Activated T-cell treated with anti-CD3 and anti-CD28 coated beads for 4 hours (primary cell): Measurements from ENCODE around the gene ANAPC16.
"Not testable (repeated sequence)": the region's sequence is repeated elsewhere in the genome, so short reads cannot be mapped to it uniquely, and the experiment has no call there.

Experiments used
- DNase-seq: peaks from one replicate; pipeline ENCODE4 v3.0.0-alpha.2; 2020

ANAPC16 gene

DNA sequence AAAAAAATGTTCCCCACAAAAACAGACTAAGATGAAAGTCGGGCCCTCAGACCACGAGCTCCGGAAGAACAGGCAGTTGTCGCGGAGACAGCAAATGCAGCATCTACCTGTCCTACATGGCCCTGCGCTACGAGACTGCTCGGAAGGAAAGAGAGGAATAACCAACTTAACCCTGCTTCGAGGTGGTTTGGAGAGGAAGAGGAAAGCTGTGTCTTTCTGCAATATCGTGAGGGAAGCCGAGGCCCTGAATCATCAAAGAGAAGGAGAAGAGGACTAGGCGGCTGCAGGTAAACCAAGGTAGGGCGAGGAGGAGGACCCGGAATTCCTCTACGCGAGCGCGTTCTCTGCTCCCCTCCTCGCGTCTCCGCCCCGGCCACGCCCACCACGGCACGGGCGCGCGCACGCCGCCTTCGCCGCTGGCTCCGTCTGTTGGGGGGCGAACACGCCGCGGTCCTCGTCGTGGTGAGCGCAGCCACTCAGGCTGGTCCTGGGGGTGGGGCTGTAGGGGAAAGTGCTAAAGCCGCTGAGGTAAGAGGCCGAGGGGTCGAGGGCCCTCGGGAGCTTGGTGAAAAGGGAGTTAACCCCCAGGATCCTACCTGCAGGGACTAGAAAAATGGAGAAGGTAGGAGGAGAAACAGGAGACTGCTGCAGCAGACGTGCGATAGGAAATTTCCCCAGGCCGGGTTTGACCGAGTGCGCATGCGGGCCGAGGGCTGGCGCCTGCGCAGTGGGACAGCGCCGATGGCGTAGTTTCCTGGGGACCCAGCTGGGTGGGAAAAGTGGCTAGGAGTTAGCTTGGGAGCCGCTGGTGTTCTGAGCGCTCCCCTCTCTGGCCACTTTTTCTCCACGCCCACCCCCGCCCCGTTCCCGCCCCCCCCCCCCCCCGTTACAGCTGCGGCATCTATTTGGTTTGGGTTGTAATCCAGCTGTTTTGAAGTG is at the start of gene ANAPC16, which contains the start of gene ASCC1:
ANAPC16 (plus strand) TSS at position 402 of the 939 bp plus-strand sequence. CDS start 7,903 bp downstream, outside the sequence.
ASCC1 (minus strand) TSS at position 666 of the 939 bp plus-strand sequence. CDS start 2,978 bp downstream, outside the sequence.
- peak; percentile 92 for DNase-seq

DNA sequence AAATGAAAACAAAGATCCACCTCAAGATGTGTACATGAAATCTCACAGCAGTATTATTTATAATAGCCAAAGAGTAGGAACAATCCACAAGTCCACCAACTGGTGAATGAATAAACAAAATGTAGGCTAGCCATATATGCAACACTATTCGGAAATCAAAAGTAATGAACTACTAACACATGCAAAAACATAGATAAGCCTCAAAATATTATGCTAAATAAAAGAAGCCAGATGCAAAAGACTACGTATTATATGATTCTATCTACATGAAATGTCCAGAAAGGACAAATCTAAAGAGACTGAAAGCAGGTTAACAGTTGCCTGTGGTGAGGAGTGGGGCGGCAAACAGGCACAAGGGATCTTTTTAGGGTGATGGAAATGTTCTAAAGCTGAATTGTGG is 48.7 kb upstream of the ANAPC16 start:
- no peak for DNase-seq

DNA sequence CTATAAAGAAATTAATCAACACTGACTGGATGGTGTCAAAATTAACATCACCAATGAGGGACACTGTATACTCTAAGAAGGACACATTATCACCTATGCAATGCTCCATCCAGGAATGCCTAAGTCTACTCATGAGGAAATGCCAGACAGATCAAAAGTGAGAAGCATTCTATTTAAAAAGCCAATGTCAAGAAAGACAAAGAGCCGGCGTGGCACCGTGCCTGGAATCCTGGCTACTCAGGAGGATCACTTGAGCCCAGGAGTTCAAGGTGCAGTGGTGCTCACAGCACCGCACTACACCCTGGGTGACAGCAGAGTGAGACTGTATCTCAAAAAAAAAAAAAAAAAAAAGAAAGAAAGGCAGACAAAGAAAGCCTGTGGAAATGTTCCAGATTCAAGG is 45.5 kb upstream of the ANAPC16 start:
- no peak for DNase-seq

DNA sequence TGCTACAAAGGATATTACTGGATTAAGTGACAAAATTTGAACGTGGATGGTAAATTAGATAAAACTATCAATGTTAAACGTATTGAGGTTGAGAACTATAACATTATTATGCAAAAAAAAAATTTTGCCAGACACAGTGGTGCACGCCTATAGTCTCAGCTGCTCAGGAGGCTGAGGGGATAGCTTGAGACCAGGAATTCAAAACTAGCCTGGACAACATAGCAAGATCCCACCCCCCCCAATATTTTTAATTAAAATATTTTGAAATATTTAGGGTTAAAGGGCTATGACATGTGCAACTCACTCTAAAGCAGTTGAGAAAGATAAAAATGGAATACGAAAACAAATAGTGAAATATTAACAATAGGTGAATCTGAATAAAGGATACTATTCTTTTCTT is 45.1 kb upstream of the ANAPC16 start:
- no peak for DNase-seq

DNA sequence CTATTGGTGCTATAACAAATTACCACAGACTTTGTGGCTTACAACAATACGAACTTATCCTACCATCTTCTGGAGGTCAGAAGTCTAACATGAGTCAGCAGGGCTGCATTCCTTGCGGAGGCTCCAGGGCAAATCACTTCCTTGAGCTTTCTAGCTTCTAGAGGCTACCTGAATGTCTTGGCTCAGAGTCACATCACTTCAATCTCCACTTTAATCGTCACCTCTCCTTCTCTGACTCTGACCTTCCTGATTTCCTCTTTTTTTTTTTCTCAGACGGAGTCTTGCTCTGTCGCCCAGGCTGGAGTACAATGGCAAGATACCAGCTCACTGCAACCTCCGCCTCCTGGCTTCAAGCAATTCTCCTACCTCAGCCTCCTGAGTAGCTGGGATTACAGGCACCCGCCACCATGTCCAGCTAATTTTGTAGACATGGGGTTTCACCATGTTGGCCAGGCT is 44.6 kb upstream of the ANAPC16 start:
- DNase-seq = no peak

DNA sequence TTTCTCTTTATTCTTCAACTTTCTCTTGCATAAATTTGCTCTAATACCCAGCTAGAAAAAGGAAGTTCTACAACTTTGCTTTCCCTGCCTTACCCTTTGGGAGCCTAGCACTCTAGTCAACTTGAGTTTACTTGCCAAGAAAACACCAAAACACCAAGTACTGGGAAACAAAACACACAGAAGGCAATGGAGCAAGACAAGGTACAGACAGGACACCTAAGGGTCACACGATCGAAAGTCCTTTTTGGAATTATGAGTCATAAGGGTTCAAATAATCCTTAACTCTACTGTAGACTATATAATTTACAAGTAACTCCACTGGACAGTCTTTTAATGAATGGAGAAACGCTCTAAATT is 42.6 kb upstream of the ANAPC16 start:
- no peak for DNase-seq

DNA sequence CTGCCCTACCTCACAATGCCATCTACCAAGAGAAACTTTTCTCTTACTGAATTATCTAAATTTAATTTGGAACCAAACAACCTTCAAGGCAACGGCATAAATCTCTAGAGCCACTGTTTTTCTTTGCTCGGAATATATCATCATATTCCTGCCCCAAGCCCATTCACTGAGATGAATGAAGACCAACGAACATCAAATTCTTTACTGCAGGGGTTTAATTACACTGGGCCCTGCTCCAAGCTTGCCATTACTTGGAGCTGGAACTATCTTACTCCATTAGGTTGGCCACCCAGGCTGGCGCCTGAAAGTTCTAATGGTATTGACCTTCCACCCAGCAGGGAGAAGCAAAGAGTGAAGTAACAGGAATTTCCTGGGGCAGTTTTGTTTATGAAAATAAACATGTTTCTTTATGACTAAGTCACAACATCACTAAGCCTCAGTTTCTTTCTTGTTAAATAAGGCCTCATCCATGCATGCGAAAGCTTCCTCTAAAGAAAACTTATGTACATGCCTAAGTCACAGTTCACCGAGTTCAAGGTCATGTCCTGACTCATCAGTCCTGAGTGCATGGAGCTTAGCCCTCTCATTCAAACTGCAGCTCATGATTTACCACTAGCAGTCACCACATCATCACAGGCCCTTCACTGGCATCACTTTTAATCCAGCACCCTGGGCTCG is 42.1 kb upstream of the ANAPC16 start:
- DNase-seq = no peak

DNA sequence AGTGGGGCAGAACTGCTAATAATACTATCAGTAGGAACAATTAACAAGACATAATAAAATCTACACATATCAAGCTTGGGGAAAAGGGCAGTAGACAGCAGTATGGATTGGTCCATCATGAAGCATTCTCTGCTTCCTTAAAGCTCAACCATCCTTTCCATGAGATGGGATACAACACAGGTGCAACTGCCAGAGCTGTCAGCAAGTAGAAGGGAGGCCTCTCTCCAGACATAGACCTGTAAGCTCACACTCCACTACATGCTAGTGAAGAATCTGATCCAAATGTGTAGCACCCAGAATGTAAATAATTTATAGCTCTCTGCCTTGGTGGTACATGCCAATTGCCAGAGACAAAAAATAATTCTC is 41.5 kb upstream of the ANAPC16 start:
- no peak for DNase-seq

DNA sequence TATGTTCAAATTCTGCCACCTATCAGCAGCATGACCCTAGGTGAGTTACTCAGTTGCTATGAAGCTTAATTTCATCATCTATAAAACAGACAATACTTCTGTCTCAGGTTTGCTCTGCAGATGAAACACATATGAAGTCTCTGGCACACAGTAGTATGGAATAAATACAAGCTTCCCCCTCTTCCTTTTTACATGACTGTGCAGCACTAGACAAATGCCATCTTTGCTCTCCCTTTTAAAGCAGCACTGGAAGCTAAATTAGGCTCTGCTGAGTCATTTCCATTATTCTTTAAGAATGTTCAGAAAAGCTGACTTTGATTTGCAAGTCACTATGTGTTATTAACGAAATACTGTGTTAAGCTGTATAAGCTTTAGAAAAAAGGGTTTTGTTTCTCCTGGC is 40.7 kb upstream of the ANAPC16 start:
- no peak for DNase-seq

DNA sequence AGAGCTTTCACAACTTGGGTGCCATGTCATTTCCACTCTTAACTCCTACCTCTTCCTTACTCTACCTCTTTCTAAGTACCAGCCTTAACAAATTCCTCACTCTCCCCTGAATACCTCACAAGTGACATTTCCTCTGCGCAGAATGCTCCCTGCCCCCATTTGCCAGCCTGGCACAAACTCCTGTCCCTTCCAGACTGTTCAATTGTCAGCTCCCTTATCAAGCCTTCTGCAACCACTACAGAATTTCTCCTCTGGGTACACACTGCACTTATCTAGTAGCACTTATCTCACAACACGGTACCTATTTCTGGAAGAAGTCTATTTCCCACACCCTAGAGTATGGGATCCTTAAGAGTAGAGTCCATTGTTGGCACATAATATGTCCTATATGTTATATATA is 39.1 kb upstream of the ANAPC16 start:
- DNase-seq = no peak

DNA sequence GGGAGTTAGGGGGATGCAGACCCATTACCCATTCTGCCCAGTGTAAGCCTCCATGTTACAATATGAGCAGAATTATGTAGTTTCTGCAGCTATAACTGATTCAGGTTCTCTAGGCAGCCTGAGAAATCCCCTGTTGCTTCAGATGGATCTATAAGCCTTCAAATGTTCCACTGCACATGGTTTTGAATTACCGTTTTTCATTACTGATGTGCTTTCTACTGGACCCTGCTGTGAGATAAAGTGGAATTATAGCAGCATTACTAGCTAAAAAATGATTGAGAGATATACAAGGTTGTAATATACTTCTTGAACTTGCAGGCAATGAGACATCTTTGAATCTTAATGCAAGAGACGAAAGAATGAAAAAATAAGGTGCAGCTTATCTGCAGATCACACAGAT is 38.4 kb upstream of the ANAPC16 start:
- DNase-seq = no peak

DNA sequence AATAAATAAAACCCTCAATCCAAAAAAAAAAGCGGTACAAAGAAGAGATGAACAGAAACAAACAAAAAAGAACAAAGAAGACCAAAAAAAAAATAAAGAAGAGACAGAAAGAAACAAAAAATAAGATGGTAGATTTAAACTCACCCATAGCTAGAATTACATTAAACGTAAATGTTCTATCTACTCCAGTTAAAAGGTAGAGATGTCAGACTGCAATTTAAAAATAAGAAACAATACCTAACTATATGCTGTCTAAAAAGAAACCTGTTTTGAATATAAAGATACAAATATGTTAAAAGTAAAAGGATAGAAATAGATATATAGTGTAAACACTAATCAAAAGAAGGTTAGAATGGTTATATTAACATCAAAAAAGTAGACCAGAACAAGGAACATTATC is 31.7 kb upstream of the ANAPC16 start:
- DNase-seq = no peak

DNA sequence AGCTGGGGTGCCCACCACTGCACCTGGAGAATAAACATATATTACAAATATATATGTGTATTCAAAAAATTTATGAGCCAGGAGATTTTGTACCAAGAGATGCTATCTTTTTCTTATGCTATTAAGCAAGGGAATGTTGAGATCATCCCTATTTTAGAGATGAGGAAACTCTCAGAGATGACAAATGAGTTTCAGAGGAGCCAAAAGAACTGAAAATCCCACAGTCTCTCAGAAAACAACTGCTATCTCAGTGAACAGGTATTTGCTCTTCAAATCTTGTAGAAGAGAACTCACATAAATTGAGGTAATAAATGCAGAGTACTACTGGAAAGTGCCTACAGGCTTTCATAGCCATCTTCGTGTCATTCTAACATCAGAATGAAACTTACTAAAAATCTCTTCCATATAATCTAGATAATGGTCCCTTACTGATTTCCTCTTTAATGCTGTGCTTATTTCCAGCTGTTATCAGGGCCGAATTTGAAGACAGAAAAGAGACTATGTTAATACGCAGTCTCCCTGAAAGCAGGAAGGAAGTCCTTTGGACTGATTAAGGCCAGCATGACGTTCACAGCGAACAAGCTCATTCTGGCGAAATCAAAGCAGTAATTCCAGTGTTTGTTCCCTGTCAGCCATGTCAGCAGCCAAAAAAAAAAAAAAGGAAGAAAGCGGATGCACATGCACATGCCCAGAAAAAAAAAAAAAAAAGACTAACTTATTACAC is 29.4 kb upstream of the ANAPC16 start:
- no peak for DNase-seq

DNA sequence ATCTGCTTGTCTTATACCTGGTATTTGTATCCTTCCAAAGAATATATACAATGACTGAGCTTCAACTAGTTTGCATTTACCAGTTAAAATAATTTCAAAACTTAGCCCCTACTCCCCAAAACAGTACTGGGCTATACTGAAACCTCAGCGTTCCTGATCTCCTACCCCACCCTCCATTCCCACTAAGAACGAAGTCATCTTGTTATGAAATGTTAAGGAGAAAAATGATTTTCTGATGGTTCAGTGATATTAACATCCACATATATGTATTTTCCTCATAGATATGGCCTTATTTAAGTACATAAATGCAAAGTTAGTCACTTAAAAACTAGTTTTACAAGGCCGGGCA is 28.9 kb upstream of the ANAPC16 start:
- DNase-seq = no peak

DNA sequence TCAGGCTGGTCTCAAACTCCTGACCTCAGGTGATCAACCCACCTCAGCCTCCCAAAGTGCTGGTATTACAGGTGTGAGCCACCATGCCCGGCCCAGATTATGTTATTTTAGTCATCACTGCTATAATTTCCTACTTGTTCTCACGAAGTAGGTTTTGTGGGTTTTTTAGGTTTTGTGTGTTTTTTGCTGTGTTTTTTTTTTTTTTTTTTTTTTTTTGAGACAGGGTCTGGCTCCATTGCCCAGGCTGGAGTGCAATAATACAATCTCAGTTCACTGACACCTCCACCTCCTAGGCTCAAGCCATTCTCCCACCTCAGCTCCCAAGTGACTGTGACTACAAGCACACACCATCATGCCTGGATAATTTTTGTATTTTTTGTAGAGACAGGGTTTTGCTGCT is 20.9 kb upstream of the ANAPC16 start:
- no peak for DNase-seq

DNA sequence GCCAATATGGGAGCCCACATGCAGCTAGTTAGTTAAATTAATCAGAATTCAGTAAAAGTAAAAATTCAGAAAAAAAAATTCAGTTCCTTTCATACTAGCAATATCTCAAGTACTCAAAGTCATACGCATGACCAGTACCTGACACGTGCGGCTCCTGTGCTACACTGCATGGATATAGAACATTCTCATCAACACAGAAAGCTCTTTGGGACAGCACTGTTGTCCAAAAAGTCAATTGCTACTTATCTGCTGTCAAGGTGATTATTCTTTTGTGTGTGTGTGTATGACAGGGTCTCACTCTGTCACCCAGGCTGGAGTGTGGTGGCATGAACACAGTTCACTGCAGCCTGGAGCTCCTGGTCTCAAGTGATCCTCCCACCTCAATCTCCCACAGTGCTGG is 14.9 kb upstream of the ANAPC16 start:
- DNase-seq = no peak

DNA sequence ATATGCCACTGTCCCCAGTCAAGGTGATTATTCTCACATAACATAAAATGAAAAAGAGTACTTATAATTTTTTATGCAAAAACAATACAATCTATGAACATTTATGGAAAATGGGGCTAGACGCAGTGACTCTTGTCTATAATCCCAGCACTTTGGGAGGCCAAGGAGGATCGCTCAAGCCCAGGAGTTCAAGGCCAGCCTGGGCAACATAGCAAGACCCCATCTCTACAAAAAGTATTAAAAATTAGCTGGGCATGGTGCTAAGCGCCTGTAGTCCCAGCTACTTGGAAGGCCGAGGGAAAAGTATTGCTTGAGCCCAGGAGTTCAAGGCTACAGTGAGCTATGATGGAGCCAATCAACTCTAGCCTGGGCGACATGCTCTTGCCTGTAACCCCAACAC is 14.5 kb upstream of the ANAPC16 start:
- no peak for DNase-seq

DNA sequence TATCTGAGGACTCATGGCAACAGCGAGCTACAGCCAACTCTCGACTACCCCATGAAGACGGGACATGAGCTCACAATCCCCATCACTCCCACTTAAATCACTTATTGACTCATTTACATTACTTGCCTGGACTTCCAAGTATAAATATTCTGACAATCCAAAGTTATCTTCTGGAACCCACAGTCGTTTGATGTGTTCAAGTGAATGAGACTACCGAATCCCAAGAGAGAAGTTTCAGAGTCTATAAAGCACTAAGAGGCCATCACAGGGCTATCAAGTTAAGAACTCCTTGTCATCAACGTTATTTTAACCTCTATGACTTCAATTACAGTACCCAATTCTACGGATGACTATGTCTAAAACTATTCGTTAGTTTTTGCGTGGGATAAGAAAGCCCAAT is 11.5 kb upstream of the ANAPC16 start:
- DNase-seq = no peak

DNA sequence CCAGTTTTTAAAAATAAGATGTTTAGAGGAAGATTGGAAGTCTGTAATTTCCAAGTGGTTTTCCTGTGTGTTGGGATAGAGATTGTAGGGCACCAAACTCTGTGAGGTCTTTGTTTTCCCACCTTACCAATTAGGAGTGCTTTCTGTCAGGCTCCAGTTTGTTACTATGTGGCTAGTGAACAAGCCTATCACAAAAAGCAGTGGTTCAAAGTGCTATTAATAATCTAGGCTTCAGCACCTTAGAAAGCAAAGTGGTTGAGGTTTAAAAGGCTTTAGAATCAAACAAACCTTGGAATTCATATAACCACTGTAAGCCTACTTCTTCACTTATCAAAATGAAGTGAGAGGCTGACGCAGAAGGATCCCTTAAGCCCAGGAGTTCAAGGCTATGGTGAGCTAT is 11.1 kb upstream of the ANAPC16 start:
- DNase-seq = no peak

DNA sequence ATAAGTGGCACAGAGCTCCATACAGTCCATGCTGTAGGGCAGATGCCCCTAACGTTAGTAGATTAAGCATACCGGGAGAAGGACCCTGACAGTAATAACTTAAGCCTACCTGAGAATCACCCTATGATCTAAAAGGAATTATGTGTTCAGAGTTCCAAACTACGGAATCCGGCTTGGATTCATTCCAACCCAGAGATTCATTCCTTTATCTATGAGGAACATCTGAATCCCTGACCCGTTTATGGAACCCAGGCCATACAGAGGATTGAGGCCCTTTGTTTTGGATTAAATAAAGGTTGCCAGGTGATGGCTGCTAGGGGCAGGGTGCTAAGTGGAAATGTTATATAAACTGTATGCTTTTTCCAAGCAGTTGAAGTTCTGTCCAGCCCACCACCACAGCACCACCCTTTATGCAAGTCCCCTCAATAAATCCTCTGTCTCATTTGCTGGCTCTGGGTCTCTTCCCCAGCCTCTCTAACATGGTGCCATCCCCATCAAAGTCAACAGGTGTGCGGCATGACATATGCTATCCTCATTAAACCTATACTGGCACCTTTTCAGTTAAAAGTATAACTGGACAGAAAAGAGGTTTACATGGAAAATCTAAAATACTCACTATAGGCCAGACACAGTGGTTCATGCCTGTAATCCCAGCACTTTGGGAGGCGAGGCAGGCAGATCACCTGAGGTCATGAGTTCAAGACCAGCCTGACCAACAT is 9.1 kb upstream of the ANAPC16 start:
- no peak for DNase-seq

DNA sequence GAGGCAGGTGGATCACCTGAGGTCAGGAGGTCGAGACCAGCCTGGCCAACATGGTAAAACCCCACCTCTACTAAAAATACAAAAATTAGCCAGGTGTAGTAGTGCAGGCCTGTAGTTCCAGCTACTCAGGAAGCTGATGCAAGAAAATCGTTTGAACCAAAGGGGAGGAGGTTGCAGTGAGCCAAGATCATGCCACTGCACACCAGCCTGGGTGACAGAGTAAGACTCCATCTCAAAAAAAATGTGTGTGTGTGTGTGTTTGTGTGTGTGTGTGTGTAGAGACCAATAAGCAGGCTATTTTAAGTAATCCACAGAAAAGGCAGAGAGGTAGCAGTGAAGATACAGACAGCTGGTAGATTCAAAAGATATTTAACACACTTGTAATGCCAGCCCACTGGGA is 7.3 kb upstream of the ANAPC16 start:
- DNase-seq = not testable (repeated sequence)

DNA sequence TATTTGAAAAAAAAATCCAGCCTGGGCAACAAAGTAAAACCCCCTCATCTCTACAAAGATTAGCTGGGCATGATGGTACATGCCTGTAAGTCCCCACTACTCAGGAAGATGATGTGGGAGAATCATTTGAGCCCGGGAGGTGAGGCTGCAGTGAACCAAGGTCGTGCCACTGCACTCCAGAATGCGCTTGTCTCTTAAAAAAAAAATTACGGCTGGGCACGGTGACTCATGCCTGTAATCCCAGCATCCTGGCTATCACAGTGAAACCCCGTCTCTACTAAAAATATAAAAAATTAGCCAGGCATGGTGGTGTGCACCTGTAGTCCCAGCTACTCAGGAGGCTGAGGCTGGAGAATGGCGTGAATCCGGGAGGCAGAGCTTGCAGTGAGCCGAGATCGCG is 4.4 kb upstream of the ANAPC16 start:
- not testable (repeated sequence) for DNase-seq

DNA sequence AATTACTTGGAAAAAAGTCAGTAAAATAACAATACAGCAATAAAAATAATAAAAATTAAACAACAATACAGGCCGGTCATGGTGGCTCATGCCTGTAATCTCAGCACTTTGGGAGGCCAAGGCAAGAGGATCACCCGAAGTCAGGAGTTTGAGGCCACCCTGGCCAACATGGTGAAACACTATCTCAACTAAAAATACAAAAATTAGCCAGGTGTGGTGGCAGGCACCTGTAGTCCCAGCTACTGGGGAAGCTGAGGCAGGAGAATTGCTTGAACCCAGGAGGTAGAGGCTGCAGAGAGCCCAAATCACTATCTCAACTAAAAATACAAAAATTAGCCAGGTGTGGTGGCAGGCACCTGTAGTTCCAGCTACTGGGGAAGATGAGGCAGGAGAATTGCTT is 4.0 kb upstream of the ANAPC16 start:
- DNase-seq = not testable (repeated sequence)
